ENCODE results near the gene YPEL2. TPM values are rescaled to one million over a fixed set of nuclear protein-coding genes. Genes with fewer than 3 reads are reported as not detected.

YPEL2 gene
- total RNA-seq, 2 donors from 2014 or later, result 64.2 to 79.9 TPM

DNA sequence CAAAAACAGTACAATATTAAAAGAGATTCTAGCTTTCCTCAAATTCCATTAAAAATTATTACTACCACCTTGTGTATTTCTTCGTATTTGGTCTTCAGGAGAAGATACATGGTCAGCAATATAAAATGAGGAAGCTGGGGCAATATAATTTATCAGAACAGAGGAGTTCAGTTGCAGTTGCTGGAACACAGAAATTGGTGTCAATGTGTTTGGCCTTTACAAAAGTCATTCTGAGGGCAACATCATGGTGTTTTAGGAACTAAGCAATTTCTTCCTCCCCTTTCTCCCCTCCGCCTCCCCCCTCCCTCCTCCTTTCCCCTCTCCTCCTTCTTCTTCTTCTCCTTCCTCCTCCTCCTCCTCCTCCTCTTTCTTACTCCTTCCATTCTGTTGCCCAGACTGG lies 102.1 kb downstream of the YPEL2 start:
- no peak for TF ChIP-seq CTCF (IDR thresholded peaks at IDR 0.05)
- Histone ChIP-seq H3K27ac (no peak overlapping the region), H3K4me3 (no peak overlapping the region), H3K9me3 (no peaks in the 10 kb centered on the region), H3K36me3 (no peaks in the 10 kb centered on the region), H3K27me3 (replicated peaks; ENCODE audit: insufficient read depth) (no peaks in the 10 kb centered on the region), H3K4me1 (ENCODE audit: control insufficient read depth in 1 of 2, low read depth in 2 of 2) (peaks cover 9 to 40% of the 10 kb centered on the region in 2 donors)
- no peak for ATAC-seq (ENCODE audit: insufficient number of reproducible peaks, low FRiP score, low read depth)
- no peak for DNase-seq (ENCODE audit: low spot score)

GRCh38 chr17:59434429-59434828 lies 103.0 kb downstream of the YPEL2 start:
- Histone ChIP-seq H3K27ac (no peak overlapping the region), H3K27me3 (replicated peaks; ENCODE audit: insufficient read depth) (no peaks in the 10 kb centered on the region), H3K36me3 (no peaks in the 10 kb centered on the region), H3K4me3 (no peak overlapping the region), H3K9me3 (no peaks in the 10 kb centered on the region), H3K4me1 (ENCODE audit: control insufficient read depth in 1 of 2, low read depth in 2 of 2) (peaks cover 9 to 40% of the 10 kb centered on the region in 2 donors)
- no peak for ATAC-seq (ENCODE audit: insufficient number of reproducible peaks, low FRiP score, low read depth)
- TF ChIP-seq CTCF (IDR thresholded peaks at IDR 0.05), result no peak
- no peak for DNase-seq (ENCODE audit: low spot score)

GRCh38 chr17:59435238-59435637 lies 103.8 kb downstream of the YPEL2 start:
- peak; percentile 34 for ATAC-seq (ENCODE audit: insufficient number of reproducible peaks, low FRiP score, low read depth)

DNA sequence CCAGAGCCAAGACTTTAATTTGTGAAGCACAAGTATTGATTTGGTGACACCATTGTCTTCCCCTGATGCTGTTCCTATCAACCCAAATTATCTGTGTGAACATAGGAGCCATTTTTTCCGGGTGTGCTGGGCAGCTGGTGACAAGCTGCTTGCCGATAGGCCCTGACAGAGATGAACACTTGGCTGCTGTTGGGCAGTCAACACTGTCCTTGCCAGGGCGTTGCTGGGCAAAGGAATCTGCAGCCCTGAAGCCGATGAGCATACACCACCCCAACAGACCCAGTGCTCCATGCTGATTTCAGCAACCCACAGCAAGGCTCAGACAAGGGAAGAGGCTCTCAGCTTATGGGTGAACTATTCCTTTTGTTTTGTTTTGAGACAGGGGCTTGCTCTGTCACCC lies 105.4 kb downstream of the YPEL2 start:
- Histone ChIP-seq H3K27me3 (replicated peaks; ENCODE audit: insufficient read depth) (no peaks in the 10 kb centered on the region), H3K9me3 (no peaks in the 10 kb centered on the region), H3K4me3 (no peak overlapping the region), H3K4me1 (ENCODE audit: control insufficient read depth in 1 of 2, low read depth in 2 of 2) (peaks cover 26 to 60% of the 10 kb centered on the region in 2 donors), H3K36me3 (no peaks in the 10 kb centered on the region), H3K27ac (no peak overlapping the region)
- ATAC-seq (ENCODE audit: insufficient number of reproducible peaks, low FRiP score, low read depth) (no peak), DNase-seq (ENCODE audit: low spot score) (no peak)
- TF ChIP-seq CTCF (IDR thresholded peaks at IDR 0.05), result no peak

More at GRCh38 chr17:59435238-59435637, 103.8 kb downstream of the YPEL2 start:
- no peaks in the 10 kb centered on the region for H3K36me3 ChIP-seq
- no peak for TF ChIP-seq CTCF (IDR thresholded peaks at IDR 0.05)
- H3K9me3 ChIP-seq, result no peaks in the 10 kb centered on the region
- H3K4me1 ChIP-seq (ENCODE audit: control insufficient read depth in 1 of 2, low read depth in 2 of 2), result peaks cover 17 to 46% of the 10 kb centered on the region in 2 donors
- DNase-seq (ENCODE audit: low spot score), result no peak
- H3K27me3 ChIP-seq (replicated peaks; ENCODE audit: insufficient read depth), result no peaks in the 10 kb centered on the region
- H3K4me3 ChIP-seq, result no peak overlapping the region
- H3K27ac ChIP-seq, result peak overlapping the region; percentile 47 to 57

DNA sequence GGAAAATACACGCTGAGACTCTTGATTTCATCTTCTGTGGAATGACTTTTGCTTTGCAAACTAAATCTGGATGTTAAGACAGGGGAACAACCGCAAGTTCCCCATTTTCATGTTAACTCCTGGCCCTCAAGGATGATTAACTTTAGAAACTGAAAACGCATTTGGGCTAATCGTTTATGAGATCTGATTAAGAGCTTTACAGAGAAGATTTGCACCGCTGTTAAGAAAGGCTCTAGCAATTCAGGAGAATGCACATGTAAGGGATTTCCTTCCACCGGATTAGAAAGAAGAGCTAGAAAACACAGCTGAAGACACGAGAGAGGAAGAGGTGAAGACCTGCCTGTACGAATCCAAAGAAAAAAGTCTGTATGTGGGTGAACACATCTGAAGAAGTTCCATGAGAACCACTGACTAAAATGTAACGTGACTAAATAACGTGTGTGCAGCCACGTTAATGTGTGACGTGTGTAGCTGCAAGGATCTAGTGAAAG lies 106.4 kb downstream of the YPEL2 start:
- H3K9me3 ChIP-seq, result no peaks in the 10 kb centered on the region
- DNase-seq (ENCODE audit: low spot score) (no peak), ATAC-seq (ENCODE audit: insufficient number of reproducible peaks, low FRiP score, low read depth) (no peak)
- no peaks in the 10 kb centered on the region for H3K27me3 ChIP-seq (replicated peaks; ENCODE audit: insufficient read depth)
- TF ChIP-seq CTCF (IDR thresholded peaks at IDR 0.05), result no peak
- no peak overlapping the region for H3K4me3 ChIP-seq
- H3K4me1 ChIP-seq (ENCODE audit: control insufficient read depth in 1 of 2, low read depth in 2 of 2), result peaks cover 26 to 63% of the 10 kb centered on the region in 2 donors
- peak overlapping the region; percentile 13 to 26 for H3K27ac ChIP-seq
- H3K36me3 ChIP-seq, result no peaks in the 10 kb centered on the region

All from thoracic aorta (tissue), 2 donors.